ENCODE data around the gene WDR36. TPM values are rescaled to one million over a fixed set of nuclear protein-coding genes. Genes with fewer than 3 reads are reported as not detected.

WDR36 gene
- total and polyA plus RNA-seq, 2 of the 13 experiments (the other 11 are each of a cell fraction or from before 2014, with no cell fraction given), result 18.2 to 40.6 TPM

DNA sequence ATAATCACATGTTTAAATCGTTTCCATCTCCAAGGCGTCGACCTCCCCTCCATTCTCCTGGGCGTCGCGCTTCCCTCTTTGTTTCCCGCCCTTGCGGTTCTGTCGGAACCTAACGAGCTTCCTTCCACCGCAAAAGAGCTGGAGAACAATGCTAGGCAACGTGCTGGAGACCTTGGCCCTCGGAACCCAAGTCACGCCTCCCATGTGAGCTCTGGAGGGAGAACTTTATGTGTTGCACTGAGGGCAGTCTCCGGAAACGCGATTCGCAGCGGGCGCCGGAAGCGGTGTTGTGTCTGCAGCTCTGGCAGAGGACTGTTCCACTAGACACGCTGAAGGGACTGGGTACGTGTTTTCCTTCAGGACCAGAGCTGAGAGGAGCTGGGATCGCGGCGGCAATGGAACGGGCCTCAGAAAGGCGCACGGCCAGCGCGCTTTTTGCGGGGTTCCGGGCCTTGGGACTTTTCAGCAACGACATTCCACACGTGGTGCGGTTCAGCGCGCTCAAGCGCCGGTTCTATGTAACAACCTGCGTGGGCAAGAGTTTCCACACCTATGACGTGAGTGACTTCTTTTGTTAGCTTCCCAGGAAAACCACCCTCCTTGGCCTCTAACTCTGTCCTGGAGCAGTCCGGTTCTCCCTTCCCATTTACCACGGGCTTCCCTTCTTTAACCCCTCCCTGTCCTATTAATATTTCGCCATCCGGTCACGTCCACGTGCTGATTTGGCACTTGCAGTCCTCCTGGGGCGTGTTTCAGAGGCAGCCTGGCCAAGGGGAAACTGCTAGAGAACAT is at the start of gene WDR36 (continued):
- TF ChIP-seq ZNF616 (CRISPR knock-in tag; IDR thresholded peaks at IDR 0.05; ENCODE audit: low read depth) (peak; percentile 92), CHD2 (IDR thresholded peaks at IDR 0.05; ENCODE audit: low read depth, low read length) (peak; percentile 51; the same call in 1 of the 2 replicates), ZNF670 (CRISPR knock-in tag; IDR thresholded peaks at IDR 0.05; ENCODE audit: borderline replicate concordance) (peak; percentile 82; the same call in 1 of the 2 replicates), TCF7L2 (IDR thresholded peaks at IDR 0.05; ENCODE audit: low read depth, low read length) (no peak), KDM2A (CRISPR knock-in tag; IDR thresholded peaks at IDR 0.05; ENCODE audit: borderline replicate concordance, low read depth) (peak; percentile 99), PHF8 (CRISPR knock-in tag; IDR thresholded peaks at IDR 0.05) (peak; percentile 92), SP1 (IDR thresholded peaks at IDR 0.05) (no peak), SP1 (CRISPR knock-in tag; IDR thresholded peaks at IDR 0.05) (peak; percentile 88), ATRX (CRISPR knock-in tag; IDR thresholded peaks at IDR 0.05; ENCODE audit: borderline replicate concordance) (no peak)
- TF ChIP-seq, protein P1, sequence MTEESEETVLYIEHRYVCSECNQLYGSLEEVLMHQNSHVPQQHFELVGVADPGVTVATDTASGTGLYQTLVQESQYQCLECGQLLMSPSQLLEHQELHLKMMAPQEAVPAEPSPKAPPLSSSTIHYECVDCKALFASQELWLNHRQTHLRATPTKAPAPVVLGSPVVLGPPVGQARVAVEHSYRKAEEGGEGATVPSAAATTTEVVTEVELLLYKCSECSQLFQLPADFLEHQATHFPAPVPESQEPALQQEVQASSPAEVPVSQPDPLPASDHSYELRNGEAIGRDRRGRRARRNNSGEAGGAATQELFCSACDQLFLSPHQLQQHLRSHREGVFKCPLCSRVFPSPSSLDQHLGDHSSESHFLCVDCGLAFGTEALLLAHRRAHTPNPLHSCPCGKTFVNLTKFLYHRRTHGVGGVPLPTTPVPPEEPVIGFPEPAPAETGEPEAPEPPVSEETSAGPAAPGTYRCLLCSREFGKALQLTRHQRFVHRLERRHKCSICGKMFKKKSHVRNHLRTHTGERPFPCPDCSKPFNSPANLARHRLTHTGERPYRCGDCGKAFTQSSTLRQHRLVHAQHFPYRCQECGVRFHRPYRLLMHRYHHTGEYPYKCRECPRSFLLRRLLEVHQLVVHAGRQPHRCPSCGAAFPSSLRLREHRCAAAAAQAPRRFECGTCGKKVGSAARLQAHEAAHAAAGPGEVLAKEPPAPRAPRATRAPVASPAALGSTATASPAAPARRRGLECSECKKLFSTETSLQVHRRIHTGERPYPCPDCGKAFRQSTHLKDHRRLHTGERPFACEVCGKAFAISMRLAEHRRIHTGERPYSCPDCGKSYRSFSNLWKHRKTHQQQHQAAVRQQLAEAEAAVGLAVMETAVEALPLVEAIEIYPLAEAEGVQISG (CRISPR knock-in tag; IDR thresholded peaks at IDR 0.05), result peak; percentile 96
- TF ChIP-seq, protein P2, sequence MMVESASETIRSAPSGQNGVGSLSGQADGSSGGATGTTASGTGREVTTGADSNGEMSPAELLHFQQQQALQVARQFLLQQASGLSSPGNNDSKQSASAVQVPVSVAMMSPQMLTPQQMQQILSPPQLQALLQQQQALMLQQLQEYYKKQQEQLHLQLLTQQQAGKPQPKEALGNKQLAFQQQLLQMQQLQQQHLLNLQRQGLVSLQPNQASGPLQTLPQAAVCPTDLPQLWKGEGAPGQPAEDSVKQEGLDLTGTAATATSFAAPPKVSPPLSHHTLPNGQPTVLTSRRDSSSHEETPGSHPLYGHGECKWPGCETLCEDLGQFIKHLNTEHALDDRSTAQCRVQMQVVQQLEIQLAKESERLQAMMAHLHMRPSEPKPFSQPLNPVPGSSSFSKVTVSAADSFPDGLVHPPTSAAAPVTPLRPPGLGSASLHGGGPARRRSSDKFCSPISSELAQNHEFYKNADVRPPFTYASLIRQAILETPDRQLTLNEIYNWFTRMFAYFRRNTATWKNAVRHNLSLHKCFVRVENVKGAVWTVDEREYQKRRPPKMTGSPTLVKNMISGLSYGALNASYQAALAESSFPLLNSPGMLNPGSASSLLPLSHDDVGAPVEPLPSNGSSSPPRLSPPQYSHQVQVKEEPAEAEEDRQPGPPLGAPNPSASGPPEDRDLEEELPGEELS (CRISPR knock-in tag; IDR thresholded peaks at IDR 0.05), result peak; percentile 80
- TF ChIP-seq, protein P3, sequence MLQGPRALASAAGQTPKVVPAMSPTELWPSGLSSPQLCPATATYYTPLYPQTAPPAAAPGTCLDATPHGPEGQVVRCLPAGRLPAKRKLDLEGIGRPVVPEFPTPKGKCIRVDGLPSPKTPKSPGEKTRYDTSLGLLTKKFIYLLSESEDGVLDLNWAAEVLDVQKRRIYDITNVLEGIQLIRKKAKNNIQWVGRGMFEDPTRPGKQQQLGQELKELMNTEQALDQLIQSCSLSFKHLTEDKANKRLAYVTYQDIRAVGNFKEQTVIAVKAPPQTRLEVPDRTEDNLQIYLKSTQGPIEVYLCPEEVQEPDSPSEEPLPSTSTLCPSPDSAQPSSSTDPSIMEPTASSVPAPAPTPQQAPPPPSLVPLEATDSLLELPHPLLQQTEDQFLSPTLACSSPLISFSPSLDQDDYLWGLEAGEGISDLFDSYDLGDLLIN (CRISPR knock-in tag; IDR thresholded peaks at IDR 0.05; ENCODE audit: borderline replicate concordance), result no peak
- TF ChIP-seq, protein P4, sequence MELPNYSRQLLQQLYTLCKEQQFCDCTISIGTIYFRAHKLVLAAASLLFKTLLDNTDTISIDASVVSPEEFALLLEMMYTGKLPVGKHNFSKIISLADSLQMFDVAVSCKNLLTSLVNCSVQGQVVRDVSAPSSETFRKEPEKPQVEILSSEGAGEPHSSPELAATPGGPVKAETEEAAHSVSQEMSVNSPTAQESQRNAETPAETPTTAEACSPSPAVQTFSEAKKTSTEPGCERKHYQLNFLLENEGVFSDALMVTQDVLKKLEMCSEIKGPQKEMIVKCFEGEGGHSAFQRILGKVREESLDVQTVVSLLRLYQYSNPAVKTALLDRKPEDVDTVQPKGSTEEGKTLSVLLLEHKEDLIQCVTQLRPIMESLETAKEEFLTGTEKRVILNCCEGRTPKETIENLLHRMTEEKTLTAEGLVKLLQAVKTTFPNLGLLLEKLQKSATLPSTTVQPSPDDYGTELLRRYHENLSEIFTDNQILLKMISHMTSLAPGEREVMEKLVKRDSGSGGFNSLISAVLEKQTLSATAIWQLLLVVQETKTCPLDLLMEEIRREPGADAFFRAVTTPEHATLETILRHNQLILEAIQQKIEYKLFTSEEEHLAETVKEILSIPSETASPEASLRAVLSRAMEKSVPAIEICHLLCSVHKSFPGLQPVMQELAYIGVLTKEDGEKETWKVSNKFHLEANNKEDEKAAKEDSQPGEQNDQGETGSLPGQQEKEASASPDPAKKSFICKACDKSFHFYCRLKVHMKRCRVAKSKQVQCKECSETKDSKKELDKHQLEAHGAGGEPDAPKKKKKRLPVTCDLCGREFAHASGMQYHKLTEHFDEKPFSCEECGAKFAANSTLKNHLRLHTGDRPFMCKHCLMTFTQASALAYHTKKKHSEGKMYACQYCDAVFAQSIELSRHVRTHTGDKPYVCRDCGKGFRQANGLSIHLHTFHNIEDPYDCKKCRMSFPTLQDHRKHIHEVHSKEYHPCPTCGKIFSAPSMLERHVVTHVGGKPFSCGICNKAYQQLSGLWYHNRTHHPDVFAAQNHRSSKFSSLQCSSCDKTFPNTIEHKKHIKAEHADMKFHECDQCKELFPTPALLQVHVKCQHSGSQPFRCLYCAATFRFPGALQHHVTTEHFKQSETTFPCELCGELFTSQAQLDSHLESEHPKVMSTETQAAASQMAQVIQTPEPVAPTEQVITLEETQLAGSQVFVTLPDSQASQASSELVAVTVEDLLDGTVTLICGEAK (IDR thresholded peaks at IDR 0.05), result peak; percentile 91
- TF ChIP-seq, protein P4 (CRISPR knock-in tag; IDR thresholded peaks at IDR 0.05), result peak; percentile 95
